ENCODE measurements around the gene ABCC3.

DNA sequence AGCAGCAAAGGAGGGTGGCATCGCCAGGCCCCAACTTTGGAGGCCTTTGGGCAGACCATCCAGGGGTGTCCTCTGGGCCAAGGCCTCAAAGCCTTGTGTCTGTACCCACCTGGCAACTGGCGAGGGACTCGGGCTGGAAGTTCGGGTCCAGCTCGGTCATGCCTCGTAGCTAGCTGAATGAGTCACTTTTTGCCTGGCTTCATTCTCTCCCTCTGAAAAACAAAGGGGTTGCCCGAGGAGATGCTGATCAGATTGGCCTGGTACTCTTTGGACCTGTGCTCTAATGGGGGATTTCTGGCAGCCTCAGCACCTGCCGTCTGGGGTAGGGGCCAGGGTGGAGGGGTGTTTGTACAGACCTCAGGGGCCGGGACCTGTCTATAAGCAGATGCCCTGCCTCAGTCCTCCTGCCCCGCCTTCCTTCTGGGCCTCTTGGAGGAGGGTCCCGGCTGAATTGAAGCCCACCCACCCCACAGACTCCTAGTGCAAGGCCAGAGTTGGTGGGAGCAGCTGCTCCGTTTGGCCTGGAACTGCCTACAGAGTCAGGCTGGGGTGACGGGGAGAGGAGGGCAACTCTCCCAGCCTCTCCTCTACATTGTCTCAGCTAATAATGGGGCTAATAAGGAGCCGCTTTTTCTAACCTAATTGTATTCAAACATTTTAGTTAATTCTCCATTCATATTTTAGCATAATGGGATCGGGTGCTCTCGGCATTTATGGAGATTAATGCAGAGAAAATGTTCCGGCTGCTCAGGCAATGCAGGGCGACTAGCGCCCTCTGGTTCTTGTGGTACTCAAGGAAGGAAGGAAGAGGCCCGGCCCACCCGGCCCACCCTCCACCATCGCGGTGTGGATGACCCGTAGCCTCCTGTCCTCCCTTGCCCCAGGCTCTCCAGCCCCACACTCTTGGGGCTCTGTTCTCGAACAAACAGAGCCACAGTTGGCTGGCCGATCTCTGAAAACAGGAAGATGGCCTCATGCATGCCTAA, 21.4 kb upstream of the ABCC3 start:
- TF ChIP-seq POLR2A (IDR thresholded peaks at IDR 0.05): no peak
- no peak for TF ChIP-seq EP300 (IDR thresholded peaks at IDR 0.05)
